Measurements from ENCODE around the gene MCTS1. TPM values are rescaled to one million over a fixed set of nuclear protein-coding genes. Genes with fewer than 3 reads are reported as not detected.

The MCTS1 gene
- total RNA-seq, 1 experiment from 2014 or later: 27.7 TPM

DNA sequence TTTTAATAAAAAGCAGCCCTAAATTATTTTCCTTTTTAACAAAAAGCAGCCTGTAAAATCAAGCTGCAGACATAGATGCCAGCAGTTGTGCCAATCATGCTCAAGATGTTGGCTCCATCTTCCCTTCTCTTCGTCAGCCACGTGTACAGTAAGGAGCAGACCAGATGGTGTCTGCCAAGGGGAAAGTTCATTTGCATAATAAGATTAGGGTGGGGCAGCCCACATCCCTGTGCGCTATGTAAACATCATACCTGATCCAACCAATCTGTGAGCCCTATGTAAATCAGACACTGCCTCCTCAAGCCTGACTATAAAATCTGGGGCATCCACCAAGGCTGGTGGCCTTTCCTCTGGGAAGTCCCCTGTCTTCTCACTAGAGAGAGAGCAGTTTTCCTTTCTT lies 49.1 kb downstream of the MCTS1 start:
- no peak overlapping the region for H3K18ac ChIP-seq (ENCODE audit: insufficient read length, low read depth, low read length)
- H3K27ac Mint-ChIP-seq: no peak overlapping the region
- no peak overlapping the region for H3T11ph ChIP-seq (ENCODE audit: low read length)
- no peak overlapping the region for H2BK15ac ChIP-seq (ENCODE audit: low read depth, low read length)
- no peak for DNase-seq
- H3K23me2 ChIP-seq (ENCODE audit: insufficient read length, low read depth, low read length, poor library complexity, severe bottlenecking): no peaks in the 10 kb centered on the region
- H3K4me1 Mint-ChIP-seq: no peaks in the 10 kb centered on the region
- no peaks in the 10 kb centered on the region for H4K20me1 ChIP-seq (ENCODE audit: control insufficient read depth, insufficient read depth, insufficient read length)
- H3K4me2 ChIP-seq (ENCODE audit: insufficient read depth, insufficient read length, low read length): no peak overlapping the region
- no peak overlapping the region for H3K27ac ChIP-seq (ENCODE audit: insufficient read length, low read depth, low read length)
- no peak overlapping the region for H3K4ac ChIP-seq (ENCODE audit: low read depth, low read length)
- no peak overlapping the region for H3K4me3 Mint-ChIP-seq
- H4K91ac ChIP-seq (ENCODE audit: insufficient read length, low read depth, low read length): no peak overlapping the region
- no peak overlapping the region for H2AFZ ChIP-seq (ENCODE audit: low read length)
- no peak overlapping the region for H2BK12ac ChIP-seq (ENCODE audit: insufficient read length, low read depth, low read length)
- no peaks in the 10 kb centered on the region for H3K4me1 ChIP-seq (ENCODE audit: insufficient read depth, low read length)
- H3K56ac ChIP-seq (ENCODE audit: insufficient read length, low read depth, low read length): no peak overlapping the region
- H2BK5ac ChIP-seq (ENCODE audit: insufficient read length, low read length): no peak overlapping the region
- TF ChIP-seq, protein P1, sequence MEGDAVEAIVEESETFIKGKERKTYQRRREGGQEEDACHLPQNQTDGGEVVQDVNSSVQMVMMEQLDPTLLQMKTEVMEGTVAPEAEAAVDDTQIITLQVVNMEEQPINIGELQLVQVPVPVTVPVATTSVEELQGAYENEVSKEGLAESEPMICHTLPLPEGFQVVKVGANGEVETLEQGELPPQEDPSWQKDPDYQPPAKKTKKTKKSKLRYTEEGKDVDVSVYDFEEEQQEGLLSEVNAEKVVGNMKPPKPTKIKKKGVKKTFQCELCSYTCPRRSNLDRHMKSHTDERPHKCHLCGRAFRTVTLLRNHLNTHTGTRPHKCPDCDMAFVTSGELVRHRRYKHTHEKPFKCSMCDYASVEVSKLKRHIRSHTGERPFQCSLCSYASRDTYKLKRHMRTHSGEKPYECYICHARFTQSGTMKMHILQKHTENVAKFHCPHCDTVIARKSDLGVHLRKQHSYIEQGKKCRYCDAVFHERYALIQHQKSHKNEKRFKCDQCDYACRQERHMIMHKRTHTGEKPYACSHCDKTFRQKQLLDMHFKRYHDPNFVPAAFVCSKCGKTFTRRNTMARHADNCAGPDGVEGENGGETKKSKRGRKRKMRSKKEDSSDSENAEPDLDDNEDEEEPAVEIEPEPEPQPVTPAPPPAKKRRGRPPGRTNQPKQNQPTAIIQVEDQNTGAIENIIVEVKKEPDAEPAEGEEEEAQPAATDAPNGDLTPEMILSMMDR (conservative IDR thresholded peaks at IDR 0.05): no peak
- H3K9me3 ChIP-seq (ENCODE audit: control insufficient read depth, low read depth, low read length): peaks cover 9% of the 10 kb centered on the region
- H2AK5ac ChIP-seq (ENCODE audit: insufficient read length, low read length): no peak overlapping the region
- WGBS (ENCODE audit: extremely low coverage, insufficient read length, low lambda C conversion rate): no CpG with 5 or more reads among the region's 3 CpGs
- no peak overlapping the region for H2BK20ac ChIP-seq (ENCODE audit: low read depth, low read length, poor library complexity, severe bottlenecking)
- no peaks in the 10 kb centered on the region for H3K79me2 ChIP-seq (ENCODE audit: insufficient read depth, low read length)
- no peaks in the 10 kb centered on the region for H3K27me3 ChIP-seq (ENCODE audit: insufficient read depth, low read length)
- H3K9me3 Mint-ChIP-seq: peaks cover 65 to 67% of the 10 kb centered on the region in 2 experiments
- H3K23ac ChIP-seq (ENCODE audit: insufficient read length, low read depth, low read length): no peak overlapping the region
- no peak overlapping the region for H4K5ac ChIP-seq (ENCODE audit: insufficient read length, low read depth, low read length)
- H3K36me3 Mint-ChIP-seq (ENCODE audit: insufficient read depth in 1 of 3, low read depth in 3 of 3): 0 out of 7 replicates have a peak, but pooled peaks cover 0 to 2% (median 1%) of the 10 kb centered on the region in 3 experiments
- H3K79me1 ChIP-seq (ENCODE audit: insufficient read depth, low read depth, low read length, poor library complexity, severe bottlenecking): no peaks in the 10 kb centered on the region
- H3K27me3 Mint-ChIP-seq (ENCODE audit: low read depth): no peaks in the 10 kb centered on the region; the same call in 1 of the 2 replicates
- H3K9ac ChIP-seq (ENCODE audit: extremely low read depth, insufficient read length, low read length): no peak overlapping the region
- H4K8ac ChIP-seq (replicated peaks; ENCODE audit: insufficient read length, low read depth, low read length): no peak overlapping the region
- no peak overlapping the region for H2BK120ac ChIP-seq (ENCODE audit: low read depth, low read length, poor library complexity, severe bottlenecking)
- no peak overlapping the region for H3K14ac ChIP-seq (ENCODE audit: insufficient read depth, low read length)
